Suppressor macrophage (primary cell): ENCODE data around the gene SARS1.
A peak's percentile ranks its signal among the peaks of the same experiment; 100 is the strongest.
"Not testable (repeated sequence)": the region's sequence is repeated elsewhere in the genome, so short reads cannot be mapped to it uniquely, and the experiment has no call there.

ENCODE experiments used
- DNase-seq, 4 experiments: peaks; one replicate each; pipeline ENCODE4 v3.0.0-alpha.2; 2020 to 2022

SARS1 gene

GRCh38 chr1:109279615-109280278, 66.0 kb downstream of the SARS1 start:
- no peak for DNase-seq

DNA sequence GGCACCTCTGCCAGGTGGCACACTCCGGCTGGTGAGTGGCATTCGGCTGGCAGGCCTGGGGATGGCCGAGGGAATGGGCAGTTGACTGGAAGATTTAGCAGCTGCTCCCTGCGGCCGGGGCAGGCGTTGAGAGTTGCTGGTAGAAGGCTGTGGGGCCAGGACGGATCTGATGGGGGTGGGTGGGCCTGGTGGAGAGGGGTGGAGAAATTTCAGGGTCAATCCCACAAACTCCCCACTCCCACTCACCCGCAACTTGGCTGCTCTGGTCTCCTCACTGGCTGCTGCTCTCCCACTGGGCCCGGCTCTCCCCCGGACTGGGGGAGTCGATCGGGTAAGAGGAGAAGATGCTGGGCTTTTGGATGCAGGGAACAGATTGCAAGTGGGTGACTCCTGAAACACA, 67.1 kb downstream of the SARS1 start:
- DNase-seq = no peak

GRCh38 chr1:109281680-109282496, 68.2 kb downstream of the SARS1 start:
- DNase-seq = peak; percentile 44 to 77 (median 68)

DNA sequence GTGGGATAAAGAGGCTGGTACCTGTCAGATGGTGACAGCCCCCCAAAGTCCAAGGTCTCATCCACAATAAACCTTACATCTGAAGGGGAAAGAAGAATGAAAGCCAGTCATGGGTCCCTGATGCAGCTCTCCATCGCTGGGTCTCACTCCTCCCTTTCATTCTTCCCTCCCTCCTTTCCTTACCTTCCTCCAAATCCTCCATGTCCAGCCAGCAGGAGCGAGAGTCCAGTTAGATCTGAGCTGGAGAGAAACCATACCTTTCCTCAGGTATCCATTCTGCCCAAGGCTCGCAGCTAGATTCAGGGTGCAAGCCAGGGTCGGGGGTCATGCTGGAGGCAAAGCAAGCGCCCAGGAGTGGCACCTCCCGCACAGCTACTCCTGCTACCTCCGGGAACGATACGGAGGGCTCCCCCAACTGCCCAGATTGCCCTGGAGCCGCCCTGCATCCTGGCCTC, 68.8 kb downstream of the SARS1 start:
- DNase-seq = no peak

DNA sequence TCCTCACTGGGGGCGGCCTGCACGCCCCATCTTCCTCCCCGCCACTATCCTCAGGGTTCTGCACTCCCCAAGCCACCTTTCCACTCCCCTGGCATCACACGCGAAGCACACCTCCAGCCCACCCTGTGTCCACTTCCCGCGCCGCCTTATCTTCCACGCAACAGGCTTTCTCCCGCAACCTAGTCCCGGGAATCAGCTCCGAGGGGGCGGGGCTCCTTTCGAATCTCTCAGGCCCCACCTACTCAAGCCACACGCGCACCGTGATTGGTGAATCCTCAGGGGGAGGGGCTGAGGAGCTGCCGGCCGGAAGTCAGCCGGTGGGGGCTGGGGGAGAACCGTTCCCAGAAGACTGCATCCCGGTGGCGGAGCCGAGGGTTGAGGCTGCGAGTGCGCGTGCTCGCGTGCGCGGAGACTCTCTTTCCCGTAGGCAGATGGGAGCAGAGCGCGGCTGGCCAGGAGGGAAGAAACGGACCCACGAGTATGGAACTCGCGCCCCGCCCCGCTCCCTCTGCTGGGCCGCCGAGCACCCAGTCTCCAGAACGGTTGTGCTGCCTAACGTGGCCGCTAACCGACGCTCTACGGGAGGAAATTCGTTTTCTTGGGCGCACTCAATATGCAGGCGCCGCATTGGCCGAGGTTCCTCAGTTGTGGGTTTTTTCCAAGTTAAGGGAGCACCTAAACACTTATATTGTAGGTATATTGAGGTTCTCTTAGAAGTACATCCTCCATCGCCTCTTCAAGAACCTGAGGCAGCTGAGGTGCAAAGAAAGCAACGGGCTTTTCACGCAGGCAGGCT, 69.4 kb downstream of the SARS1 start, which contains the start of gene PSRC1:
PSRC1 (minus strand) TSS at position 194 of the 796 bp plus-strand sequence.
- peak; percentile 92 to 97 (median 96) for DNase-seq

GRCh38 chr1:109283748-109284600, 70.3 kb downstream of the SARS1 start:
- DNase-seq = no peak

DNA sequence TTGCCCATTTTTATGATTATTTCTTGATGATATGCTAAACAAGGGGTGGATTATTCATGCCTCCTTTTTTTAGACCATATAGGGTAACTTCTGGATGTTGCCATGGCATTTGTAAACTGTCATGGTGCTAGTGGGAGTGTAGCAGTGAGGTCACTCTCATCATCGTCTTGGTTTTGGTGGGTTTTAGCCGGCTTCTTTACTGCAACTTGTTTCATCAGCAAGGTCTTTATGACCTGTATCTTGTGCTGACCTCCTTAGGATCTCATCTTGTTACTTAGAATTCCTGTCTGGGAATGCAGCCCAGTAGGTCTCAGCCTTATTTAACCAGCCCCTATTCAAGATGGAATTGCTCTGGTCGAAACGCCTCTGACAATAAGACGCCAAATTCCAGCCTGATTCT, 73.0 kb downstream of the SARS1 start:
- DNase-seq = not testable (repeated sequence)
